MM.1S (cell line): ENCODE measurements around the gene NOC4L.

Experiments used
- EZH2 ChIP-seq: fragments of 300-600 bp; sonication (generic); optimal IDR thresholded peaks from 2 replicates; pipeline ENCODE3; 2017; ENCODE audit warnings: low read depth, mild to moderate bottlenecking, antibody characterized with exemption, low read length, mixed read lengths
- EZH2phosphoT487 ChIP-seq: fragments of 300-600 bp; sonication (generic); IDR thresholded peaks from 2 replicates; pipeline ENCODE4 v1.6.1; 2018; ENCODE audit warnings: antibody characterized with exemption, low read length
- TF ChIP-seq, protein P1 (sequence below): fragments of 300-600 bp; sonication (generic); IDR thresholded peaks from 2 replicates; pipeline ENCODE4 v1.5.1; 2016; ENCODE audit warnings: antibody characterized with exemption, low read length, mixed read lengths

DNA sequence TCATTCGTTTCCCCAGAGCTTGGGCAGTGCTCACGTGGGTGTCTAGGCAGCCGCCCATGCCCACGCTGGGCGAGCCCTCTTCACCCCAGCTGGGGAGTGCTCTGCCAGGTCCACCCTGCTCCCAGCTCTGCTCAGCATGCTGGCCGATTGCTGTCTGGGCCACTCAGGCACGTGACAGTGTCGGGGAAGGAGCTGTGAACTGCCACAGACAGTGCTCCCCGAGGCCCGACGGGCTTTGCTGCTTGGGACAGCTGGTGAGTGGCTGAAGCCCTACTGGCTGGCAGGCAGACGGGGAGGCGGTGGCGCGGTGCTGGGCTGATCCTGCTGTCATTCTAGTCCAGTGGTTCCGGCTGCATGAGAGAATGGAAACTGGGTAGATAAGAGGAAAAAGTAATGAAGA, 15.8 kb downstream of the NOC4L start:
- TF ChIP-seq, protein P1, sequence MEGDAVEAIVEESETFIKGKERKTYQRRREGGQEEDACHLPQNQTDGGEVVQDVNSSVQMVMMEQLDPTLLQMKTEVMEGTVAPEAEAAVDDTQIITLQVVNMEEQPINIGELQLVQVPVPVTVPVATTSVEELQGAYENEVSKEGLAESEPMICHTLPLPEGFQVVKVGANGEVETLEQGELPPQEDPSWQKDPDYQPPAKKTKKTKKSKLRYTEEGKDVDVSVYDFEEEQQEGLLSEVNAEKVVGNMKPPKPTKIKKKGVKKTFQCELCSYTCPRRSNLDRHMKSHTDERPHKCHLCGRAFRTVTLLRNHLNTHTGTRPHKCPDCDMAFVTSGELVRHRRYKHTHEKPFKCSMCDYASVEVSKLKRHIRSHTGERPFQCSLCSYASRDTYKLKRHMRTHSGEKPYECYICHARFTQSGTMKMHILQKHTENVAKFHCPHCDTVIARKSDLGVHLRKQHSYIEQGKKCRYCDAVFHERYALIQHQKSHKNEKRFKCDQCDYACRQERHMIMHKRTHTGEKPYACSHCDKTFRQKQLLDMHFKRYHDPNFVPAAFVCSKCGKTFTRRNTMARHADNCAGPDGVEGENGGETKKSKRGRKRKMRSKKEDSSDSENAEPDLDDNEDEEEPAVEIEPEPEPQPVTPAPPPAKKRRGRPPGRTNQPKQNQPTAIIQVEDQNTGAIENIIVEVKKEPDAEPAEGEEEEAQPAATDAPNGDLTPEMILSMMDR = no peak
- no peak for TF ChIP-seq EZH2
- TF ChIP-seq EZH2phosphoT487 = no peak
